Activated naive CD8-positive, alpha-beta T cell treated with anti-CD3 and anti-CD28 coated beads, Interleukin-2, amount 50 U/mL, for 24 hours (primary cell): ENCODE measurements around the gene MRAP.
A peak's percentile ranks its signal among the peaks of the same experiment; 100 is the strongest.

Experiments used
- ATAC-seq: fragments of 150-1000 bp; cut with Tn5 transposase; one replicate; pipeline ENCODE4 v1.10.0; 2021
- DNase-seq: peaks from one replicate; pipeline ENCODE4 v3.0.0; 2021
- H3K27ac Mint-ChIP-seq: one replicate; pipeline ENCODE4 v1.8.0; 2021; ENCODE audit warnings: mild to moderate bottlenecking, mixed read lengths
- H3K27me3 Mint-ChIP-seq: one replicate; pipeline ENCODE4 v1.8.0; 2021; ENCODE audit warnings: mixed read lengths
- H3K36me3 Mint-ChIP-seq: one replicate; pipeline ENCODE4 v1.8.0; 2021; ENCODE audit warnings: low read depth, mixed read lengths
- H3K4me1 Mint-ChIP-seq: one replicate; pipeline ENCODE4 v1.8.0; 2021; ENCODE audit warnings: mixed read lengths
- H3K4me3 Mint-ChIP-seq: one replicate; pipeline ENCODE4 v1.8.0; 2021; ENCODE audit warnings: mild to moderate bottlenecking, moderate library complexity, mixed read lengths
- H3K9me3 Mint-ChIP-seq: one replicate; pipeline ENCODE4 v1.8.0; 2021; ENCODE audit warnings: mixed read lengths

The MRAP gene

DNA sequence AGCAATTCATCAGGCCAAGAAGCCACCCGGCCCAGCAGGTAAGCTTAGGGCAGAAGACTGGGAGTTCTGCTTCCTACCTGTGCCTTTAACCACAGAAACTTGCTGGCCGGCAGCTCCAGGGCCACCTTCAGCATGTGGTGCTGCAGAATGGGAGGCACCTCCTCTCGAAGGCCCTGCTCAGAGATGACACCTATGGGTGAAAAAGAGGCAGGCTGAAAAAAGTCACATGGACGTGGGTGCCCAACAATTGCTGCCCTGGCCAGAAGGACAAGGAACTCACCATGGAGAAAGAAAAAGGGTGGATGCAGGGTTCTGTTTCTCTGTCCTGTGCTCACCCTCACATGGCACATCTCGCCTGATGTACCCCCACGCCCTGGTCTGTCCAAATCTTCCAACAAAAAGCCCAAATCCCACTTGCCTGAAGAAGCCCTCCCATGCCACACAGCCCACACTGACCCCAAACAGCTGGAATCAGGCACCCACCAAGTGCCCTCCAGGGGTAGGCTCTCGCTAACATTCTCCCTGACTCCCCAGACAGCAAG is 61.1 kb downstream of the MRAP start:
- Mint-ChIP-seq H3K9me3 (no peaks in the 10 kb centered on the region), H3K36me3 (peaks cover 70% of the 10 kb centered on the region), H3K4me3 (no peak overlapping the region), H3K4me1 (no peaks in the 10 kb centered on the region), H3K27me3 (no peaks in the 10 kb centered on the region), H3K27ac (no peak overlapping the region)
- ATAC-seq (no peak), DNase-seq (no peak)

DNA sequence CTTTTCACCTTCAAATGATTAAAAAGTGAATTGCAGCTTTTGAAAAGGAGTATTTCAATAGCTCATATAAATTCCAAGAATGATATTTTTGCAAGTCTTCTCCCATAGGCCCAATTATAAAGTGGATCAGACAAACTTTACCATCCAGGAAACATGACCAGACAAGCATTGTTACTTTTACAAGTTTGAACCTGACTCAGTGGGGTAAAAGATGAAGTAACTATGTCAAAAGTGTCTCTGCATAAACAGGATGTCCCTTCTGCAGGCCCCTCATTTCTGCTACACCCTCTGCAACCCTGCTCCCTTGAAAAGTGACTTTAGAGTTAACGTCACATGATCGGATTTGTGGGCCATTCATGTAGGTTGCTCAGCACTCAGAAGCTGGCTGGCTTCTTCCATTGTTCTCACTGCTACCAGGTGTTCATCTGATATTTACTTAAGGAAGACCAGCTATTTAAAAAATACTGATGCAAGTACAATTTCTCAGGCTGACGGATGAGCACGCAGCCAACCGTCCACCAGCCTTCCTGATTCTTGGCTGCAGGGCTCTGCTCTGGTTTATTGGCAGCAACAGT is 61.8 kb downstream of the MRAP start:
- Mint-ChIP-seq H3K27me3 (no peaks in the 10 kb centered on the region), H3K9me3 (no peaks in the 10 kb centered on the region), H3K4me1 (no peaks in the 10 kb centered on the region), H3K4me3 (no peak overlapping the region), H3K36me3 (peaks cover 69% of the 10 kb centered on the region), H3K27ac (peak overlapping the region; percentile 42)
- DNase-seq: no peak
- ATAC-seq: no peak
